GM21576 (cell line): ENCODE measurements around the gene SRGN.
"Not testable (repeated sequence)": the region's sequence is repeated elsewhere in the genome, so short reads cannot be mapped to it uniquely, and the experiment has no call there.

Experiments
- ATAC-seq: cut with Tn5 transposase; IDR thresholded peaks from one replicate; pipeline ENCODE4 v1.9.1; 2021; ENCODE audit warnings: mild to moderate bottlenecking, moderate library complexity; ENCODE audit not compliant: unreplicated experiment

SRGN gene

DNA sequence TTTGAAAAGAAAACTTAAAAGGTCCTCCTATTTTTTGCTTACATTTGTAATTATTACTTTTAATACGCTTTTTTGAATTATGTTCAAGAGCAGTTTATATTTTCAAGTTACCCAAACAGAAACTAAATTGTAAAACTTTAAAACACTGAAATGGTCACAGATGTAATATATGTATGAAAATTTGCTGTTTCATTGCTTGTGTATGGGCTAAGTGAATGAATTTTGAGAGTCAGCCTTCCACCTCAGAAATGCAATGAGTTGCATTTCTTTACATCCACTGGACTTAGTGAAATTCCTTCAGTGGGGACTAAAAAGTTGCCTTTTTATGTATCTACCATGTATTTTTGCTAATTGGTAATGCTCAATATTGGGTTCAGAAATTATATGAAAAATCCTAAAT lies 37.7 kb downstream of the SRGN start:
- ATAC-seq: no peak

GRCh38 chr10:69130251-69130650 lies 42.3 kb downstream of the SRGN start:
- ATAC-seq: no peak

- no peak for ATAC-seq
These were observed 52.1 kb downstream of the SRGN start for GRCh38 chr10:69139961-69140360.

DNA sequence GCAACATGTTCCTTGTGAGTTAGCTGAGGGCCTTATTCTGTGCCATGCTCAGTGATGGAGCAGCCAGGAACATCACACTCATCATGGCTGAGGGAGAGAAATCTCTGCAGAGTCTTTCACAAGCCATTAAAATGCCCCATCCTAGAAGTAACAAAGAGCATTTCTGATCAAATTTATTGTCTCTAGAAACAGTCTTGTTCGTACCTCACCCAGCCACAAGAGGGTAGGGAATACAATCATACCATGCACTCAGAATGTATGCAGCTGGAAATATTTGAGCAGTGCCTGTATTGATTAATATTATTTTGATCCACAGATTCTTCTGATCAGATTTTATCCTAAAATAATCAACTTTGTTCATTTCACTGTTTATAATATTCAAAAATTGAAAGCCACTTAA lies 53.4 kb downstream of the SRGN start:
- no peak for ATAC-seq

DNA sequence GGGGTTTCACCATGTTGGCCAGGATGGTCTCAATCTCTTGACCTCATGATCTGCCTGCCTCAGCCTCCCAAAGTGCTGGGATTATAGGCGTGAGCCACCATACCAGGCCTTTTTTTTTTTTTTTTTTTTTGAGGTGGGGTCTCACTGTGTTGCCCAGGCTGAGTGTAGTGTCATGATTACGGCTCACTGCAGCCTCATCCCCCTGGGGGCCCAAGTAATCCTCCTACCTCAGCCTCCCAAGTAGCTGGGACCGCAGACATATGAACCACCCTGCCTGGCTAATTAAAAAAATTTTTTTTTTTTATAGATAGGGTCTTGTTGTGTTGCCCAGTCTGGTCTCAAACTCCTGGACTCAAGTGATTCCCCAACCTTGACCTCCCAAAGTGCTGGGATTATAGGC lies 54.2 kb downstream of the SRGN start:
- not testable (repeated sequence) for ATAC-seq

- no peak for ATAC-seq
These were observed 55.1 kb downstream of the SRGN start for GRCh38 chr10:69142983-69143382.

DNA sequence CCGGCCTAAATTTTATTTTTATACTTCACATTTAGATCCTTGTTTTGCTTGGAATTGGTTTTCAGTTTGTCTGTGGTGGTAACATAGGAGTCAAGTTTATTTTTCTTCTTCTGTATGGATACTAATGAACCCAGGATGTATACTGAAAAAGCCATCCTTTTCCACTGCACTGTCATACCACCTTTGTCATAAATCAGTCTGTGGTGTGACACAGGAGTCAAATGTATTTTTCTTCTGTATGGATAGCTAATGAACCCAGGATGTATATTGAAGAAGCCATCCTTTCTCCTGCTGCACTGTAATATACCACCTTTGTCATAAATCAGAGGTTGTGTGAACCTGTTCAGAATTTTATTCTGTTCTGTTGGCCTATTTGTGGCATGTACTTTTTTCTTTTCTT lies 57.4 kb downstream of the SRGN start:
- no peak for ATAC-seq

DNA sequence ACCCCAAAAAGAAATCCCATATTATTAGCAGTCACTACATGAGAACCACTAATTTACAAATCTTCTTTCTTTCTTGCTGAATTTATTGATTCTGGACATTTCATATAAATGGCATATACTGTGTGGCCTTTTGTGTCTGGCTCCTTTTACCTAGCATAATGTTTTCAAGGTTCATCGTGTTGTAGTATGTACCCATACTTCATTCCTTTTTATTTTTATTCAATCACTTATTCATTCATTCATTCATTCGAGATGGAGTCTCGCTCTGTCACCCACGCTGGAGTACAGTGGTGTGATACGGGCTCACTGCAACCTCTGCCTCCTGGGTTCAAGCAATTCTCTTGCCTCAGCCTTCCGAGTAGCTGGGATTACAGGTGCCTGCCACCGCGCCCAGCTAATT lies 58.0 kb downstream of the SRGN start:
- ATAC-seq: no peak

- ATAC-seq: no peak
These were observed 58.9 kb downstream of the SRGN start for GRCh38 chr10:69146759-69147158.

GRCh38 chr10:69151984-69152383 lies 64.1 kb downstream of the SRGN start:
- no peak for ATAC-seq

DNA sequence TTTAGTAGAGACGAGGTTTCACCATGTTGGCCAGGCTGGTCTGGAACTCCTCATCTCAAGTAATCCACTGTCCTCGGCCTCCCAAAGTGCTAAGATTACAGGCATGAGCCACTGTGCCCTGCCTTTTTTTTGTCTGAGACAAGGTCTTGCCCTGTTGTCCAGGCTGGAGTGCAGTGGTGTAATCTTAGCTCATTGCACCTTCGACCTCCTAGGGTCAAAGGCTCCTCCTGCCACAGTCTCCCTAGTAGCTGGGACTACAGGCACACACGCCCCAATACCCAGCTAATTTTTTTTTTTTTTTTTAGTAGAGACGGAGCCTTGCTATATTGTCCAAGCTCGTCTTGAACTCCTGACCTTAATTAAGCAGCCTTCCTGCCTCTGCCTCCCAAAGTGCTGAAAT lies 65.3 kb downstream of the SRGN start:
- no peak for ATAC-seq
